GM12878 (cell line): ENCODE measurements around the gene PPP2R5A. TPM values are rescaled to one million over a fixed set of nuclear protein-coding genes. Genes with fewer than 3 reads are reported as not detected.

Experiments used
- ATAC-seq: fragments of 200-7000 bp; cut with Tn5 transposase; 3 replicates; pipeline ENCODE4 v1.9.1; 2020; ENCODE audit warnings: mild to moderate bottlenecking, moderate library complexity
- BruUV-seq: library from RNA; stranded (reverse); fragments of 400-500 nt; replicated peaks from 2 replicates; lab custom pipeline; 2021; lab: Mats Ljungman, UMichigan
- CTCF ChIA-PET: fragments of 300-600 bp; sonication (Branson Sonifier 250); formaldehyde crosslinking; extraction: SDS; loops from one replicate; lab custom pipeline; 2021; ENCODE audit warnings: inconsistent platforms; lab: Yijun Ruan, JAX
- POLR2A ChIA-PET: fragments of 350-600 bp; formaldehyde crosslinking; extraction: SDS; loops from one replicate; lab custom pipeline; 2021; ENCODE audit warnings: inconsistent platforms; lab: Charles Lee
- RAD21 ChIA-PET: fragments of 300-600 bp; sonication (Branson Sonifier 250); formaldehyde crosslinking; loops from one replicate; lab custom pipeline; 2023; ENCODE audit warnings: antibody characterized with exemption; ENCODE audit not compliant: unreplicated experiment; lab: Charles Lee
- SMC1A ChIA-PET: fragments of 300-600 bp; sonication (Branson Sonifier 250); formaldehyde crosslinking; loops from one replicate; lab custom pipeline; 2023; ENCODE audit not compliant: unreplicated experiment, uncharacterized antibody; lab: Charles Lee
- DNase-seq: peaks from one replicate; pipeline ENCODE4 v3.0.0-alpha.2; 2011; ENCODE audit warnings: low read depth, low spot score
- FAIRE-seq: peaks from 3 replicates; lab custom pipeline; 2011; peaks lifted over from hg19 to GRCh38; lab: Jason Lieb, UNC
- H2AFZ ChIP-seq: 2 replicates; pipeline ENCODE4 v1.6.0; 2011; ENCODE audit warnings: low read depth, low read length, control low read depth; ENCODE audit not compliant: control insufficient read depth
- H3K27ac ChIP-seq: 2 replicates; pipeline ENCODE4 v1.5.1; 2011; ENCODE audit warnings: control low read depth; ENCODE audit not compliant: control insufficient read depth, insufficient read depth
- H3K27me3 ChIP-seq, 2 experiments: replicated peaks in 1 of 2; 2 replicates each; pipeline versions ENCODE4 v1.6.0 to v1.6.1; 2011; ENCODE audit warnings: low read length in 1 of 2; ENCODE audit not compliant: control insufficient read depth in 2 of 2, insufficient read depth in 2 of 2
- H3K36me3 ChIP-seq, 2 experiments: 2 replicates each; pipeline ENCODE4 v1.5.1; 2011; ENCODE audit warnings: low read length in 1 of 2; ENCODE audit not compliant: control insufficient read depth in 2 of 2, insufficient read depth in 2 of 2
- H3K4me1 ChIP-seq: 2 replicates; pipeline ENCODE4 v1.6.1; 2011; ENCODE audit warnings: mild to moderate bottlenecking, low read length, moderate library complexity, mixed read lengths; ENCODE audit not compliant: control insufficient read depth, insufficient read depth
- H3K4me2 ChIP-seq: 2 replicates; pipeline ENCODE4 v1.6.0; 2011; ENCODE audit warnings: control low read depth; ENCODE audit not compliant: control insufficient read depth, insufficient read depth
- H3K4me3 ChIP-seq: fragments of 200-600 bp; sonication (generic); 2 replicates; pipeline ENCODE4 v1.5.1; 2016
- H3K79me2 ChIP-seq: 2 replicates; pipeline ENCODE4 v1.6.0; 2011; ENCODE audit warnings: low read length; ENCODE audit not compliant: control insufficient read depth, insufficient read depth
- H3K9ac ChIP-seq: 2 replicates; pipeline ENCODE4 v1.8.0; 2011; ENCODE audit warnings: low read length, control low read depth, mixed read lengths; ENCODE audit not compliant: control insufficient read depth, insufficient read depth
- H3K9me3 ChIP-seq: replicated peaks from 3 replicates; pipeline ENCODE4 v1.5.1; 2011; ENCODE audit warnings: mild to moderate bottlenecking, low read length; ENCODE audit not compliant: control insufficient read depth, insufficient read depth
- H4K20me1 ChIP-seq: 2 replicates; pipeline ENCODE4 v1.6.0; 2011; ENCODE audit not compliant: control insufficient read depth, insufficient read depth
- MTA3 ChIP-seq: IDR thresholded peaks from 2 replicates; pipeline ENCODE4 v1.6.1; 2012; ENCODE audit warnings: low read length, inconsistent platforms, borderline replicate concordance
- PAX5 ChIP-seq: IDR thresholded peaks from 2 replicates; pipeline ENCODE4 v1.6.1; 2011; ENCODE audit warnings: low read depth, low read length, borderline replicate concordance
- PAX8 ChIP-seq: fragments of 450-650 bp; IDR thresholded peaks from 2 replicates; pipeline ENCODE4 v1.6.1; 2017; ENCODE audit warnings: mild to moderate bottlenecking, moderate library complexity
- RELB ChIP-seq: fragments of 450-650 bp; IDR thresholded peaks from 2 replicates; pipeline ENCODE4 v1.6.1; 2017; ENCODE audit warnings: low read depth, mild to moderate bottlenecking, moderate library complexity
- REST ChIP-seq: IDR thresholded peaks from 2 replicates; pipeline ENCODE4 v1.6.1; 2012; ENCODE audit warnings: mild to moderate bottlenecking, low read depth, low read length
- RUNX3 ChIP-seq: IDR thresholded peaks from 2 replicates; pipeline ENCODE4 v1.6.1; 2012; ENCODE audit warnings: low read length, inconsistent platforms
- TARDBP ChIP-seq: IDR thresholded peaks from 2 replicates; pipeline ENCODE4 v1.6.1; 2016; ENCODE audit warnings: borderline replicate concordance
- WRNIP1 ChIP-seq: IDR thresholded peaks from 2 replicates; pipeline ENCODE4 v1.6.1; 2011; ENCODE audit warnings: low read depth, low read length, improper control_type of control experiment, borderline replicate concordance
- WGBS: methylation state at CpG from one replicate; pipeline ENCODE4 v1.1.6; 2016; ENCODE audit warnings: low lambda C conversion rate; ENCODE audit not compliant: insufficient replicate concordance, insufficient coverage; ENCODE audit errors: missing lambda C conversion rate; 5-methylcytosine and 5-hydroxymethylcytosine counted together
- in situ Hi-C: fragments of 300-500 bp; cut with MboI; formaldehyde crosslinking; loops from 9 replicates; pipeline ENCODE4 v1.14.3; 2018; ENCODE audit warnings: mixed read lengths
- intact Hi-C: fragments of 100-400 bp; cut with micrococcal nuclease; formaldehyde crosslinking; loops from one replicate; pipeline ENCODE4 v1.14.2; 2022; ENCODE audit not compliant: unreplicated experiment
- polyA plus RNA-seq, 11 experiments: library from polyadenylated mRNA; depleted of rRNA in 4 of 11; unstranded in 6 of 11; stranded (reverse) in 5 of 11; fragments of >200 nt; fragmentation: Nextera tagmentation in 4 of 11; fragmentation: Illumina TruSeq in 1 of 11; extraction: Ambion mirVana in 4 of 11; extraction: Trizol in 1 of 11; gene quantifications; 1 replicate in 1 of 11; 2 replicates in 10 of 11; pipeline versions ENCODE4 v1.2.1 to v1.2.3, GENCODE V29; 2011 to 2016; ENCODE audit warnings: inconsistent platforms in 2 of 11, missing spikeins in 2 of 11, low read depth in 1 of 11
- total RNA-seq, 4 experiments: library from RNA; depleted of rRNA in 3 of 4; stranded (reverse); fragments of >200 nt in 3 of 4; fragmentation: Illumina TruSeq in 1 of 4; extraction: Trizol in 1 of 4; gene quantifications; 2 replicates each; pipeline versions ENCODE4 v1.2.1 to v1.2.3, GENCODE V29; 2013 to 2021

Gene PPP2R5A
- total and polyA plus RNA-seq, 10 of the 15 experiments (the other 5 are each of a cell fraction or from before 2014, with no cell fraction given): 15.4 to 40.6 (median 32.5) TPM

- no peak for FAIRE-seq
- Histone ChIP-seq H3K9ac (no peak overlapping the region), H3K27me3 (no peaks in the 10 kb centered on the region), H3K27ac (no peak overlapping the region), H3K4me3 (no peak overlapping the region), H3K4me2 (no peak overlapping the region), H4K20me1 (0 out of 2 replicates have a peak, but pooled peaks cover 2% of the 10 kb centered on the region), H3K4me1 (peaks cover 17% of the 10 kb centered on the region), H3K36me3 (no peaks in the 10 kb centered on the region), H3K9me3 (no peaks in the 10 kb centered on the region), H3K79me2 (peaks cover 68% of the 10 kb centered on the region), H2AFZ (no peak overlapping the region)
- intact Hi-C loops (loop anchor here (10.0 kb wide), 1 partner anchor 721 kb away; the partner anchor contains the start of gene SLC30A1), in situ Hi-C loops (no loop called here)
- ATAC-seq: peak; percentile 17; the same call in 2 of the 3 replicates
- CTCF ChIA-PET: interaction anchor here (0.9 to 7.0 kb wide), 4 partner anchors 160 to 261 kb away, joined by 4 to 52 read pairs (median 10); partner anchors contain the start of genes DTL and INTS7
- TF ChIP-seq PAX5 (no peak), TARDBP (no peak), RUNX3 (0 out of 2 replicates have a peak, but pooled peaks have one; percentile 5), MTA3 (no peak), RELB (no peak), PAX8 (no peak), WRNIP1 (no peak), REST (no peak)
- DNase-seq: no peak
- POLR2A ChIA-PET: interaction anchor here (1.4 to 2.1 kb wide), 2 partner anchors 9 to 261 kb away, joined by 3 to 8 read pairs; partner anchors contain the start of gene PPP2R5A
- RAD21 ChIA-PET: interaction anchor here (0.6 to 3.3 kb wide), 4 partner anchors 158 to 274 kb away, joined by 3 to 24 read pairs (median 4); no protein-coding TSS in a partner anchor
- BruUV-seq: no TSS peak
- 18% methylated on average over 2 of the region's 2 CpGs for WGBS
- SMC1A ChIA-PET: interaction anchor here (0.9 to 7.8 kb wide), 7 partner anchors 9 to 598 kb away, joined by 3 to 130 read pairs (median 4); partner anchors contain the start of genes DTL and INTS7
Measured at GRCh38 chr1:212295579-212295978, 10.4 kb downstream of the PPP2R5A start.
